ENCODE data around the gene PTPN11. TPM values are rescaled to one million over a fixed set of nuclear protein-coding genes. Genes with fewer than 3 reads are reported as not detected.

The PTPN11 gene
- total and polyA plus RNA-seq, 2 donors (not counting 3 experiments of a cell fraction or from before 2014, with no cell fraction given), result 36.5 to 107 TPM

- Histone ChIP-seq H3K4me2 (ENCODE audit: insufficient read depth, low read length) (no peak overlapping the region), H3K4me1 (ENCODE audit: control insufficient read depth, extremely low read depth, insufficient read depth, low read length) (no peaks in the 10 kb centered on the region), H3K79me2 (ENCODE audit: control insufficient read depth, insufficient read depth, low read length) (no peaks in the 10 kb centered on the region), H2AFZ (ENCODE audit: low read depth, low read length) (no peak overlapping the region), H3K9ac (replicated peaks; ENCODE audit: extremely low read depth, insufficient read depth, low read length) (no peak overlapping the region), H3K4me3 (replicated peaks in 1 of 3; ENCODE audit: insufficient read depth in 1 of 3, low read depth in 1 of 3, low read length in 3 of 3) (no peak overlapping the region), H3K36me3 (ENCODE audit: control insufficient read depth in 2 of 2, extremely low read depth in 1 of 2, insufficient read depth in 2 of 2, low read length in 2 of 2) (no peaks in the 10 kb centered on the region), H3K9me3 (replicated peaks; ENCODE audit: control insufficient read depth, insufficient read depth, low read length) (no peaks in the 10 kb centered on the region), H3K27me3 (ENCODE audit: control insufficient read depth in 2 of 2, insufficient read depth in 2 of 2, low read length in 2 of 2) (no peaks in the 10 kb centered on the region), H3K27ac (ENCODE audit: insufficient read depth, low read depth, low read length) (no peak overlapping the region), H4K20me1 (replicated peaks; ENCODE audit: control insufficient read depth, extremely low read depth, insufficient read depth, low read length) (no peaks in the 10 kb centered on the region), H3K9me1 (replicated peaks; ENCODE audit: control insufficient read depth, extremely low read depth, insufficient read depth, low read length) (no peaks in the 10 kb centered on the region)
- CTCF ChIA-PET, result no interaction called here
- FAIRE-seq (no peak), DNase-seq (ENCODE audit: low read depth, low spot score) (no peak)
- no peak for TF ChIP-seq JUN (IDR thresholded peaks at IDR 0.05; ENCODE audit: borderline replicate concordance, insufficient read depth, insufficient read length, low read depth)
- no peak for TF ChIP-seq EZH2 (IDR thresholded peaks at IDR 0.05; ENCODE audit: borderline replicate concordance, low read depth, low read length, severe bottlenecking)
- TF ChIP-seq GATA2 (IDR thresholded peaks at IDR 0.05; ENCODE audit: insufficient read depth, insufficient read length, low read depth, low read length), result no peak
- TF ChIP-seq FOS (IDR thresholded peaks at IDR 0.05; ENCODE audit: borderline replicate concordance, insufficient read depth, low read length), result no peak
- no peak for TF ChIP-seq MYC (IDR thresholded peaks at IDR 0.05; ENCODE audit: low read depth, low read length)
- no peak for TF ChIP-seq MAX (IDR thresholded peaks at IDR 0.05; ENCODE audit: insufficient read depth, insufficient read length)
- no peak for TF ChIP-seq POLR2A (IDR thresholded peaks at IDR 0.05; ENCODE audit: low read depth, low read length)
- no peak for TF ChIP-seq POLR2AphosphoS5 (IDR thresholded peaks at IDR 0.05; ENCODE audit: insufficient read depth, low read depth, low read length)
- POLR2A ChIA-PET, result no interaction called here
- intact Hi-C loops (cut with micrococcal nuclease), result no loop called here
- dilution Hi-C loops (cut with MboI; ENCODE audit: extremely low pct_ligation_motif_present, low sequenced_read_pairs), result no loop called here
- no TSS peak for BruUV-seq (replicated peaks)
Measured at GRCh38 chr12:112549031-112549430, 130.3 kb downstream of the PTPN11 start.

- H3K27ac ChIP-seq (ENCODE audit: insufficient read depth, low read depth, low read length), result no peak overlapping the region
- no peak for FAIRE-seq
- TF ChIP-seq FOS (IDR thresholded peaks at IDR 0.05; ENCODE audit: borderline replicate concordance, insufficient read depth, low read length) (no peak), MAX (IDR thresholded peaks at IDR 0.05; ENCODE audit: insufficient read depth, insufficient read length) (no peak), MYC (IDR thresholded peaks at IDR 0.05; ENCODE audit: low read depth, low read length) (no peak), POLR2A (IDR thresholded peaks at IDR 0.05; ENCODE audit: low read depth, low read length) (no peak), POLR2AphosphoS5 (IDR thresholded peaks at IDR 0.05; ENCODE audit: insufficient read depth, low read depth, low read length) (no peak)
- TF ChIP-seq, protein P1, sequence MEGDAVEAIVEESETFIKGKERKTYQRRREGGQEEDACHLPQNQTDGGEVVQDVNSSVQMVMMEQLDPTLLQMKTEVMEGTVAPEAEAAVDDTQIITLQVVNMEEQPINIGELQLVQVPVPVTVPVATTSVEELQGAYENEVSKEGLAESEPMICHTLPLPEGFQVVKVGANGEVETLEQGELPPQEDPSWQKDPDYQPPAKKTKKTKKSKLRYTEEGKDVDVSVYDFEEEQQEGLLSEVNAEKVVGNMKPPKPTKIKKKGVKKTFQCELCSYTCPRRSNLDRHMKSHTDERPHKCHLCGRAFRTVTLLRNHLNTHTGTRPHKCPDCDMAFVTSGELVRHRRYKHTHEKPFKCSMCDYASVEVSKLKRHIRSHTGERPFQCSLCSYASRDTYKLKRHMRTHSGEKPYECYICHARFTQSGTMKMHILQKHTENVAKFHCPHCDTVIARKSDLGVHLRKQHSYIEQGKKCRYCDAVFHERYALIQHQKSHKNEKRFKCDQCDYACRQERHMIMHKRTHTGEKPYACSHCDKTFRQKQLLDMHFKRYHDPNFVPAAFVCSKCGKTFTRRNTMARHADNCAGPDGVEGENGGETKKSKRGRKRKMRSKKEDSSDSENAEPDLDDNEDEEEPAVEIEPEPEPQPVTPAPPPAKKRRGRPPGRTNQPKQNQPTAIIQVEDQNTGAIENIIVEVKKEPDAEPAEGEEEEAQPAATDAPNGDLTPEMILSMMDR (IDR thresholded peaks at IDR 0.05; ENCODE audit: extremely low read depth in 1 of 2, insufficient read depth in 1 of 2, low read depth in 1 of 2, low read length in 2 of 2), result no peak
- no peak overlapping the region for H3K4me2 ChIP-seq (ENCODE audit: insufficient read depth, low read length)
- ChIA-PET POLR2A (no interaction called here), CTCF (no interaction called here)
- no peaks in the 10 kb centered on the region for H3K9me1 ChIP-seq (replicated peaks; ENCODE audit: control insufficient read depth, extremely low read depth, insufficient read depth, low read length)
- no peak overlapping the region for H2AFZ ChIP-seq (ENCODE audit: low read depth, low read length)
- no peaks in the 10 kb centered on the region for H3K36me3 ChIP-seq (ENCODE audit: control insufficient read depth in 2 of 2, extremely low read depth in 1 of 2, insufficient read depth in 2 of 2, low read length in 2 of 2)
- no peak for DNase-seq (ENCODE audit: low read depth, low spot score)
- no peaks in the 10 kb centered on the region for H3K79me2 ChIP-seq (ENCODE audit: control insufficient read depth, insufficient read depth, low read length)
- H3K27me3 ChIP-seq (ENCODE audit: control insufficient read depth in 2 of 2, insufficient read depth in 2 of 2, low read length in 2 of 2), result no peaks in the 10 kb centered on the region
- no peak overlapping the region for H3K4me3 ChIP-seq (replicated peaks in 1 of 3; ENCODE audit: insufficient read depth in 1 of 3, low read depth in 1 of 3, low read length in 3 of 3)
- no peak overlapping the region for H3K9ac ChIP-seq (replicated peaks; ENCODE audit: extremely low read depth, insufficient read depth, low read length)
- intact Hi-C loops (cut with micrococcal nuclease) (no loop called here), dilution Hi-C loops (cut with MboI; ENCODE audit: extremely low pct_ligation_motif_present, low sequenced_read_pairs) (no loop called here)
- no TSS peak for BruUV-seq (replicated peaks)
- H4K20me1 ChIP-seq (replicated peaks; ENCODE audit: control insufficient read depth, extremely low read depth, insufficient read depth, low read length), result no peaks in the 10 kb centered on the region
- no peaks in the 10 kb centered on the region for H3K4me1 ChIP-seq (ENCODE audit: control insufficient read depth, extremely low read depth, insufficient read depth, low read length)
- H3K9me3 ChIP-seq (replicated peaks; ENCODE audit: control insufficient read depth, insufficient read depth, low read length), result no peaks in the 10 kb centered on the region
Measured at GRCh38 chr12:112551681-112552080, 132.9 kb downstream of the PTPN11 start.
